ENCODE measurements around the gene AFF3.

GRCh38 chr2:100176925-100177324 is 34.5 kb upstream of the AFF3 start:
- no peak for TF ChIP-seq CTCF (conservative IDR thresholded peaks at IDR 0.05 in 1 of 2, IDR thresholded peaks at IDR 0.05 in 1 of 2; ENCODE audit: extremely low read depth in 1 of 2, insufficient read depth in 1 of 2, low read depth in 1 of 2, low read length in 2 of 2)
- TF ChIP-seq EZH2 (IDR thresholded peaks at IDR 0.05; ENCODE audit: borderline replicate concordance, low read length), result no peak

All from mammary epithelial cell (primary cell).